ENCODE results near the gene STK32B.
"Not testable (repeated sequence)": the region's sequence is repeated elsewhere in the genome, so short reads cannot be mapped to it uniquely, and the experiment has no call there.

- TF ChIP-seq EZH2phosphoT487 (IDR thresholded peaks at IDR 0.05; ENCODE audit: borderline replicate concordance, low read length); CTCF (conservative IDR thresholded peaks at IDR 0.05; ENCODE audit: low read depth, low read length): not testable (repeated sequence)
Observed at GRCh38 chr4:5247061-5247460, 195.8 kb downstream of the STK32B start.
